GM18858 (cell line): Measurements from ENCODE around the gene PTN.
"Not testable (repeated sequence)": the region's sequence is repeated elsewhere in the genome, so short reads cannot be mapped to it uniquely, and the experiment has no call there.

Experiments used
- ATAC-seq: cut with Tn5 transposase; IDR thresholded peaks from one replicate; pipeline ENCODE4 v1.9.1; 2021; ENCODE audit not compliant: unreplicated experiment

The PTN gene

GRCh38 chr7:137181619-137182018, 161.9 kb downstream of the PTN start:
- not testable (repeated sequence) for ATAC-seq
